ENCODE measurements around the gene CDC42EP5. TPM values are rescaled to one million over a fixed set of nuclear protein-coding genes. Genes with fewer than 3 reads are reported as not detected.
"Not testable (repeated sequence)": the region's sequence is repeated elsewhere in the genome, so short reads cannot be mapped to it uniquely, and the experiment has no call there.

CDC42EP5 gene
- total RNA-seq, 1 experiment from 2014 or later: 11.5 TPM

DNA sequence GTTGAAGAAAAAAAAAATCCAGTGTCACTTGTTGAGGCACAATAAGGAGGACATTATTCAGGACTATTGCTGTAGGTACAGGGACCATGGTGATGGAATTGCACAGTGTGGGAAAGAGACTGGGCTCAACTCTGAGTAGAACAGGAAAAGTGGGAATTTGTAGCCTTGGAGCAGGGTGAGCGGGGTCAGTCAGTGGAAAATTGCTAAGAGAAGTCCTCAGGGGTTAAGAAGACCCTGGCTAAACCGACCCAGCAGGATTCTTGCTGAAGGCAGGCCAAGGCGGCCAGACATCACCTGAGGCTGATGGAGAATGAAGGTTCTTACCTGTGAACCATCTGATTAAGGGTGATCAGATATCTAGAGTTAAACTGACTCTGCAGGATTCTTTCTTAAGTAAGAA is 42.1 kb upstream of the CDC42EP5 start:
- H3K4me3 Mint-ChIP-seq: no peak overlapping the region
- POLR2A ChIA-PET: no interaction called here
- CTCF ChIA-PET: interaction anchor here (0.7 kb wide), 1 partner anchor 387 kb away, joined by 3 read pairs; no protein-coding TSS in a partner anchor
- H3K27ac Mint-ChIP-seq: no peak overlapping the region
- no peaks in the 10 kb centered on the region for H3K4me1 Mint-ChIP-seq
- peaks cover 31% of the 10 kb centered on the region for H3K36me3 Mint-ChIP-seq
- H3K27me3 Mint-ChIP-seq (ENCODE audit: low read depth): peaks cover 27% of the 10 kb centered on the region
- TF ChIP-seq SP1 (CRISPR knock-in tag; conservative IDR thresholded peaks at IDR 0.05): no peak
- no peak for TF ChIP-seq JAZF1 (CRISPR knock-in tag; IDR thresholded peaks at IDR 0.05)
- no peak for TF ChIP-seq FOXP1 (CRISPR knock-in tag; IDR thresholded peaks at IDR 0.05; ENCODE audit: borderline replicate concordance)
- no peak for TF ChIP-seq ZNF263 (CRISPR knock-in tag; IDR thresholded peaks at IDR 0.05; ENCODE audit: low read depth)
- TF ChIP-seq GABPB1 (CRISPR knock-in tag; IDR thresholded peaks at IDR 0.05): no peak
- TF ChIP-seq, protein P1, sequence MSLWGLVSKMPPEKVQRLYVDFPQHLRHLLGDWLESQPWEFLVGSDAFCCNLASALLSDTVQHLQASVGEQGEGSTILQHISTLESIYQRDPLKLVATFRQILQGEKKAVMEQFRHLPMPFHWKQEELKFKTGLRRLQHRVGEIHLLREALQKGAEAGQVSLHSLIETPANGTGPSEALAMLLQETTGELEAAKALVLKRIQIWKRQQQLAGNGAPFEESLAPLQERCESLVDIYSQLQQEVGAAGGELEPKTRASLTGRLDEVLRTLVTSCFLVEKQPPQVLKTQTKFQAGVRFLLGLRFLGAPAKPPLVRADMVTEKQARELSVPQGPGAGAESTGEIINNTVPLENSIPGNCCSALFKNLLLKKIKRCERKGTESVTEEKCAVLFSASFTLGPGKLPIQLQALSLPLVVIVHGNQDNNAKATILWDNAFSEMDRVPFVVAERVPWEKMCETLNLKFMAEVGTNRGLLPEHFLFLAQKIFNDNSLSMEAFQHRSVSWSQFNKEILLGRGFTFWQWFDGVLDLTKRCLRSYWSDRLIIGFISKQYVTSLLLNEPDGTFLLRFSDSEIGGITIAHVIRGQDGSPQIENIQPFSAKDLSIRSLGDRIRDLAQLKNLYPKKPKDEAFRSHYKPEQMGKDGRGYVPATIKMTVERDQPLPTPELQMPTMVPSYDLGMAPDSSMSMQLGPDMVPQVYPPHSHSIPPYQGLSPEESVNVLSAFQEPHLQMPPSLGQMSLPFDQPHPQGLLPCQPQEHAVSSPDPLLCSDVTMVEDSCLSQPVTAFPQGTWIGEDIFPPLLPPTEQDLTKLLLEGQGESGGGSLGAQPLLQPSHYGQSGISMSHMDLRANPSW (CRISPR knock-in tag; conservative IDR thresholded peaks at IDR 0.05; ENCODE audit: low read depth): no peak
- TF ChIP-seq RELA (CRISPR knock-in tag; IDR thresholded peaks at IDR 0.05; ENCODE audit: borderline replicate concordance): no peak
- no peak for TF ChIP-seq RORB (CRISPR knock-in tag; IDR thresholded peaks at IDR 0.05)
- TF ChIP-seq, protein P2, sequence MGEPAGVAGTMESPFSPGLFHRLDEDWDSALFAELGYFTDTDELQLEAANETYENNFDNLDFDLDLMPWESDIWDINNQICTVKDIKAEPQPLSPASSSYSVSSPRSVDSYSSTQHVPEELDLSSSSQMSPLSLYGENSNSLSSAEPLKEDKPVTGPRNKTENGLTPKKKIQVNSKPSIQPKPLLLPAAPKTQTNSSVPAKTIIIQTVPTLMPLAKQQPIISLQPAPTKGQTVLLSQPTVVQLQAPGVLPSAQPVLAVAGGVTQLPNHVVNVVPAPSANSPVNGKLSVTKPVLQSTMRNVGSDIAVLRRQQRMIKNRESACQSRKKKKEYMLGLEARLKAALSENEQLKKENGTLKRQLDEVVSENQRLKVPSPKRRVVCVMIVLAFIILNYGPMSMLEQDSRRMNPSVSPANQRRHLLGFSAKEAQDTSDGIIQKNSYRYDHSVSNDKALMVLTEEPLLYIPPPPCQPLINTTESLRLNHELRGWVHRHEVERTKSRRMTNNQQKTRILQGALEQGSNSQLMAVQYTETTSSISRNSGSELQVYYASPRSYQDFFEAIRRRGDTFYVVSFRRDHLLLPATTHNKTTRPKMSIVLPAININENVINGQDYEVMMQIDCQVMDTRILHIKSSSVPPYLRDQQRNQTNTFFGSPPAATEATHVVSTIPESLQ (CRISPR knock-in tag; IDR thresholded peaks at IDR 0.05): no peak
- TF ChIP-seq, protein P3, sequence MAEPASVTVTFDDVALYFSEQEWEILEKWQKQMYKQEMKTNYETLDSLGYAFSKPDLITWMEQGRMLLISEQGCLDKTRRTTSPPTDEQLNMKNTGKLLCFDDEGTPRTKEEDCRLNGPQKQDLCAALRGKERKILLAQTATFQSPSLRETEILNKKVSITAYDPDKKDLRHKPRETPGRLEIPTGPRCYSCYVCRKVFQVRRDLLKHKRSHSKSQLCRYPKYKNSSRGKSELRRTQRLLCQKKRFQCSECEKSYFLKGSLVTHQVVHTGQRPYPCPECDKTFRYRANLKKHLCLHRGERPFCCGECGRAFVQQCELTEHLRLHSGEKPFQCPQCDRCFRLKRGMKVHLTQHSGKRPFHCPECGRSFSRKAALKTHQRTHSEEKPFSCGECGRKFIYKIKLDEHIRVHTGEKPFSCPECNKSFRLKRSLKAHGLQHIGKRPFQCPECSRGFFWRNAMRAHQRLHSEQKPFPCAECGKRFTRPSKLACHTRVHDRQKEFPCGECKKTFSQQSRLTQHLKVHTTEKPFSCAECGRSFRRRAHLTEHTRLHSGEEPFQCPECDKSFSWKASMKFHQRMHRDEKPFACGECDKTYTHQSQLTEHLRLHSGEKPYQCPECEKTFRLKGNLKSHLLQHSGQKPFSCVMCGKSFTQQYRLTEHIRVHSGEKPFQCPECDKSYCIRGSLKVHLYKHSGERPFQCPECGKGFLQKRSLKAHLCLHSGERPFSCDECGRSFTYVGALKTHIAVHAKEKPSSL (CRISPR knock-in tag; conservative IDR thresholded peaks at IDR 0.05): no peak
- TF ChIP-seq, protein P4, sequence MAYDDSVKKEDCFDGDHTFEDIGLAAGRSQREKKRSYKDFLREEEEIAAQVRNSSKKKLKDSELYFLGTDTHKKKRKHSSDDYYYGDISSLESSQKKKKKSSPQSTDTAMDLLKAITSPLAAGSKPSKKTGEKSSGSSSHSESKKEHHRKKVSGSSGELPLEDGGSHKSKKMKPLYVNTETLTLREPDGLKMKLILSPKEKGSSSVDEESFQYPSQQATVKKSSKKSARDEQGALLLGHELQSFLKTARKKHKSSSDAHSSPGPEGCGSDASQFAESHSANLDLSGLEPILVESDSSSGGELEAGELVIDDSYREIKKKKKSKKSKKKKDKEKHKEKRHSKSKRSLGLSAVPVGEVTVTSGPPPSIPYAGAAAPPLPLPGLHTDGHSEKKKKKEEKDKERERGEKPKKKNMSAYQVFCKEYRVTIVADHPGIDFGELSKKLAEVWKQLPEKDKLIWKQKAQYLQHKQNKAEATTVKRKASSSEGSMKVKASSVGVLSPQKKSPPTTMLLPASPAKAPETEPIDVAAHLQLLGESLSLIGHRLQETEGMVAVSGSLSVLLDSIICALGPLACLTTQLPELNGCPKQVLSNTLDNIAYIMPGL (CRISPR knock-in tag; IDR thresholded peaks at IDR 0.05): no peak
- TF ChIP-seq, protein P5, sequence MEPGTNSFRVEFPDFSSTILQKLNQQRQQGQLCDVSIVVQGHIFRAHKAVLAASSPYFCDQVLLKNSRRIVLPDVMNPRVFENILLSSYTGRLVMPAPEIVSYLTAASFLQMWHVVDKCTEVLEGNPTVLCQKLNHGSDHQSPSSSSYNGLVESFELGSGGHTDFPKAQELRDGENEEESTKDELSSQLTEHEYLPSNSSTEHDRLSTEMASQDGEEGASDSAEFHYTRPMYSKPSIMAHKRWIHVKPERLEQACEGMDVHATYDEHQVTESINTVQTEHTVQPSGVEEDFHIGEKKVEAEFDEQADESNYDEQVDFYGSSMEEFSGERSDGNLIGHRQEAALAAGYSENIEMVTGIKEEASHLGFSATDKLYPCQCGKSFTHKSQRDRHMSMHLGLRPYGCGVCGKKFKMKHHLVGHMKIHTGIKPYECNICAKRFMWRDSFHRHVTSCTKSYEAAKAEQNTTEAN (CRISPR knock-in tag; IDR thresholded peaks at IDR 0.05): no peak
- TF ChIP-seq NR1H2 (CRISPR knock-in tag; IDR thresholded peaks at IDR 0.05): no peak
- no peak for TF ChIP-seq ZNF219 (CRISPR knock-in tag; IDR thresholded peaks at IDR 0.05; ENCODE audit: borderline replicate concordance)
- no peak for TF ChIP-seq ELF4 (CRISPR knock-in tag; IDR thresholded peaks at IDR 0.05; ENCODE audit: low read depth)
- TF ChIP-seq, protein P6, sequence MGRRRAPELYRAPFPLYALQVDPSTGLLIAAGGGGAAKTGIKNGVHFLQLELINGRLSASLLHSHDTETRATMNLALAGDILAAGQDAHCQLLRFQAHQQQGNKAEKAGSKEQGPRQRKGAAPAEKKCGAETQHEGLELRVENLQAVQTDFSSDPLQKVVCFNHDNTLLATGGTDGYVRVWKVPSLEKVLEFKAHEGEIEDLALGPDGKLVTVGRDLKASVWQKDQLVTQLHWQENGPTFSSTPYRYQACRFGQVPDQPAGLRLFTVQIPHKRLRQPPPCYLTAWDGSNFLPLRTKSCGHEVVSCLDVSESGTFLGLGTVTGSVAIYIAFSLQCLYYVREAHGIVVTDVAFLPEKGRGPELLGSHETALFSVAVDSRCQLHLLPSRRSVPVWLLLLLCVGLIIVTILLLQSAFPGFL (CRISPR knock-in tag; IDR thresholded peaks at IDR 0.05; ENCODE audit: borderline replicate concordance): no peak
- no peak for TF ChIP-seq CREB1 (CRISPR knock-in tag; IDR thresholded peaks at IDR 0.05)
- TF ChIP-seq, protein P7, sequence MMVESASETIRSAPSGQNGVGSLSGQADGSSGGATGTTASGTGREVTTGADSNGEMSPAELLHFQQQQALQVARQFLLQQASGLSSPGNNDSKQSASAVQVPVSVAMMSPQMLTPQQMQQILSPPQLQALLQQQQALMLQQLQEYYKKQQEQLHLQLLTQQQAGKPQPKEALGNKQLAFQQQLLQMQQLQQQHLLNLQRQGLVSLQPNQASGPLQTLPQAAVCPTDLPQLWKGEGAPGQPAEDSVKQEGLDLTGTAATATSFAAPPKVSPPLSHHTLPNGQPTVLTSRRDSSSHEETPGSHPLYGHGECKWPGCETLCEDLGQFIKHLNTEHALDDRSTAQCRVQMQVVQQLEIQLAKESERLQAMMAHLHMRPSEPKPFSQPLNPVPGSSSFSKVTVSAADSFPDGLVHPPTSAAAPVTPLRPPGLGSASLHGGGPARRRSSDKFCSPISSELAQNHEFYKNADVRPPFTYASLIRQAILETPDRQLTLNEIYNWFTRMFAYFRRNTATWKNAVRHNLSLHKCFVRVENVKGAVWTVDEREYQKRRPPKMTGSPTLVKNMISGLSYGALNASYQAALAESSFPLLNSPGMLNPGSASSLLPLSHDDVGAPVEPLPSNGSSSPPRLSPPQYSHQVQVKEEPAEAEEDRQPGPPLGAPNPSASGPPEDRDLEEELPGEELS (CRISPR knock-in tag; IDR thresholded peaks at IDR 0.05): no peak
- no peak for ATAC-seq
- no peak for DNase-seq (ENCODE audit: low spot score)
- peaks cover 56% of the 10 kb centered on the region for H3K9me3 Mint-ChIP-seq

DNA sequence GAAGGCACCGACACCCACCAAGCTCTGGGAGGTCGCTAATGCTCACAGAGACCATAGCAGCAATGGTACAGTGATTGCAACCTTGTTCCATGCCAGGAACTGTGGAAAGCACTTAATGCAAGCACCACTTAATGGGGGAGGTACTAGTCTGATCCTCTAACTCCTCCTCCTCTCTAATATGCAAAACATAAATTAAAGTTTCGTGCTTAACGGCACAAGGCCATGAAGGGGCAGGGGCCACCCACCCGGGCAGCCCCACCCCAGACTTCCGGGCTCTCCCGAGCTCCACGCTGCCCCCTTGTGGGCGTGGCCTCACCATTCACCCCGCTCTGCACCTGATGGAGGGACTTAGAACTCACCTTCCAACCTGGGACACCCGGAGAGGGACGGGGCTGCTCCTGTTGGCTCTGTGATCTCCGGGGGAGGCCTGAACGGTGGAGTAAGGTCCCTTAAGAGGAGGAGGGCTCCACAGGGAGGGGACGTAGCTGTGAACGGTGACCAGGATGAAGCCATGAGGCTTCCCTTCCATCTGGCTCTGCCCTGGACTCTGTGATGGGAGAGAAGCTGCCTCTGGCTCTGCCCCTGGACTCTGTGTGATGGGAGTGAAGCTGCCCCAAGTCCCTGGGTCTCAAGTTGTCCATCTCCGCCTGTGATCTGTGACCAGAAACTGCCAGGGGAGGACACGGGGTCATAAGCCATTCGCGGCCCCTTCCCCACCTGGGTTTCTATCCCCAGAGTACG is 36.3 kb upstream of the CDC42EP5 start:
- Mint-ChIP-seq H3K27me3 (ENCODE audit: low read depth) (peaks cover 13% of the 10 kb centered on the region), H3K9me3 (peaks cover 45% of the 10 kb centered on the region), H3K36me3 (peaks cover 20% of the 10 kb centered on the region)
- CTCF ChIA-PET, POLR2A ChIA-PET, H3K4me1 Mint-ChIP-seq, H3K27ac Mint-ChIP-seq, H3K4me3 Mint-ChIP-seq: not testable (repeated sequence)
- peak; percentile 95 for ATAC-seq
- DNase-seq (ENCODE audit: low spot score): peak; percentile 47

DNA sequence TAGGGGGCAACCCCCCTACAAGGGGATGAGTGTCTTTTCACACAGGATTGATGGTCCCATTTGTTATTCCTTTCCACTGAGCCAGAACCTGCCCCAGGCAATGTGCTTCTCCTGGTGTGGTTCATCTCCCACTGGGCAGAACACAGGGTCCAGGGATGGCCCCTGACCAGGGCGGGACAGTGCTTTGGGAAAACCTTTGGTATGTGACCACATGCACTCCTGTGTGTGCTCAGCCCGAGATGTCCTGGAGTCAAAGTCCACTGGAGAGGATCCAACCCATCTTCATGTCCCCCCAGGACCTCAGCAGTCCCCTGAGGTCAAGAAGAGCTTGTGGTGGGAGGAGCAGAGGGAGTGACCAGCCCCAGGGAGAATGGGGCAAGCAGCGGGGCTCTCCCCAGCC is 35.4 kb upstream of the CDC42EP5 start:
- CTCF ChIA-PET: interaction anchor here (0.8 kb wide), 1 partner anchor 27 kb away, joined by 3 read pairs; no protein-coding TSS in a partner anchor
- H3K27ac Mint-ChIP-seq; H3K27me3 Mint-ChIP-seq (ENCODE audit: low read depth); H3K4me1 Mint-ChIP-seq; DNase-seq (ENCODE audit: low spot score); ATAC-seq; H3K4me3 Mint-ChIP-seq; POLR2A ChIA-PET: not testable (repeated sequence)
- Mint-ChIP-seq H3K9me3 (peaks cover 46% of the 10 kb centered on the region), H3K36me3 (peaks cover 17% of the 10 kb centered on the region)
